Measurements from ENCODE around the gene CDRT4. TPM values are rescaled to one million over a fixed set of nuclear protein-coding genes. Genes with fewer than 3 reads are reported as not detected.

CDRT4 gene
- total RNA-seq, 2 donors from 2014 or later = 8.3 to 34.0 TPM

GRCh38 chr17:15462976-15463772 is 4.2 kb downstream of the CDRT4 start:
- peaks cover 6% of the 10 kb centered on the region for H3K36me3 Mint-ChIP-seq
- H3K27ac Mint-ChIP-seq = no peak overlapping the region
- H3K9me3 Mint-ChIP-seq = no peaks in the 10 kb centered on the region
- no peaks in the 10 kb centered on the region for H3K27me3 Mint-ChIP-seq
- DNase-seq (ENCODE audit: low spot score) = no peak
- H3K4me3 Mint-ChIP-seq = no peak overlapping the region
- ATAC-seq = no peak
- H3K4me1 Mint-ChIP-seq (ENCODE audit: low read depth in 2 of 2) = peaks cover 0 to 7% of the 10 kb centered on the region in 2 donors

- Mint-ChIP-seq H3K27me3 (no peaks in the 10 kb centered on the region), H3K4me3 (no peak overlapping the region), H3K4me1 (ENCODE audit: low read depth in 2 of 2) (peaks cover 0 to 5% of the 10 kb centered on the region in 2 donors), H3K27ac (no peak overlapping the region), H3K9me3 (no peaks in the 10 kb centered on the region), H3K36me3 (peaks cover 22% of the 10 kb centered on the region)
- DNase-seq (ENCODE audit: low spot score) (no peak), ATAC-seq (no peak)
Measured at GRCh38 chr17:15457723-15458094, 9.7 kb downstream of the CDRT4 start.

- Mint-ChIP-seq H3K27me3 (no peaks in the 10 kb centered on the region), H3K4me1 (ENCODE audit: low read depth in 2 of 2) (peaks cover 0 to 5% of the 10 kb centered on the region in 2 donors)
Measured at GRCh38 chr17:15456972-15457722, 10.3 kb downstream of the CDRT4 start.

GRCh38 chr17:15456496-15456895 is 10.9 kb downstream of the CDRT4 start:
- H3K4me3 Mint-ChIP-seq = no peak overlapping the region
- no peaks in the 10 kb centered on the region for H3K9me3 Mint-ChIP-seq
- no peak for ATAC-seq
- no peaks in the 10 kb centered on the region for H3K27me3 Mint-ChIP-seq
- peaks cover 18% of the 10 kb centered on the region for H3K36me3 Mint-ChIP-seq
- no peak overlapping the region for H3K27ac Mint-ChIP-seq
- no peak for DNase-seq (ENCODE audit: low spot score)
- H3K4me1 Mint-ChIP-seq (ENCODE audit: low read depth in 2 of 2) = peaks cover 0 to 5% of the 10 kb centered on the region in 2 donors

More at GRCh38 chr17:15456972-15457722, 10.3 kb downstream of the CDRT4 start:
- H3K27ac Mint-ChIP-seq = no peak overlapping the region
- peaks cover 18% of the 10 kb centered on the region for H3K36me3 Mint-ChIP-seq
- no peak overlapping the region for H3K4me3 Mint-ChIP-seq
- no peak for DNase-seq (ENCODE audit: low spot score)
- H3K9me3 Mint-ChIP-seq = no peaks in the 10 kb centered on the region
- no peak for ATAC-seq

- H3K27ac Mint-ChIP-seq = no peak overlapping the region
Measured at GRCh38 chr17:15454346-15454745, 13.1 kb downstream of the CDRT4 start.

GRCh38 chr17:15453782-15454181 is 13.6 kb downstream of the CDRT4 start:
- H3K4me3 Mint-ChIP-seq = no peak overlapping the region
- no peak for ATAC-seq

More at GRCh38 chr17:15454346-15454745, 13.1 kb downstream of the CDRT4 start:
- H3K4me1 Mint-ChIP-seq (ENCODE audit: low read depth in 2 of 2) = peaks cover 0 to 2% of the 10 kb centered on the region in 2 donors
- peaks cover 18% of the 10 kb centered on the region for H3K36me3 Mint-ChIP-seq
- ATAC-seq = no peak
- no peak for DNase-seq (ENCODE audit: low spot score)
- no peaks in the 10 kb centered on the region for H3K27me3 Mint-ChIP-seq
- H3K9me3 Mint-ChIP-seq = no peaks in the 10 kb centered on the region
- no peak overlapping the region for H3K4me3 Mint-ChIP-seq

GRCh38 chr17:15453246-15453645 is 14.2 kb downstream of the CDRT4 start:
- Mint-ChIP-seq H3K9me3 (no peaks in the 10 kb centered on the region), H3K4me1 (ENCODE audit: low read depth in 2 of 2) (peaks cover 0 to 2% of the 10 kb centered on the region in 2 donors), H3K27me3 (no peaks in the 10 kb centered on the region), H3K4me3 (no peak overlapping the region), H3K27ac (no peak overlapping the region), H3K36me3 (peaks cover 18% of the 10 kb centered on the region)
- DNase-seq (ENCODE audit: low spot score) = no peak
- no peak for ATAC-seq

More at GRCh38 chr17:15453782-15454181, 13.6 kb downstream of the CDRT4 start:
- no peak for DNase-seq (ENCODE audit: low spot score)
- no peaks in the 10 kb centered on the region for H3K9me3 Mint-ChIP-seq
- H3K36me3 Mint-ChIP-seq = peaks cover 18% of the 10 kb centered on the region
- H3K4me1 Mint-ChIP-seq (ENCODE audit: low read depth in 2 of 2) = peaks cover 0 to 2% of the 10 kb centered on the region in 2 donors
- H3K27me3 Mint-ChIP-seq = no peaks in the 10 kb centered on the region
- H3K27ac Mint-ChIP-seq = no peak overlapping the region

GRCh38 chr17:15452746-15453145 is 14.7 kb downstream of the CDRT4 start:
- no peak for DNase-seq (ENCODE audit: low spot score)
- Mint-ChIP-seq H3K4me3 (no peak overlapping the region), H3K27me3 (no peaks in the 10 kb centered on the region), H3K9me3 (no peaks in the 10 kb centered on the region), H3K36me3 (peaks cover 18% of the 10 kb centered on the region), H3K4me1 (ENCODE audit: low read depth in 2 of 2) (peaks cover 0 to 2% of the 10 kb centered on the region in 2 donors), H3K27ac (no peak overlapping the region)
- ATAC-seq = no peak

GRCh38 chr17:15451680-15452079 is 15.7 kb downstream of the CDRT4 start:
- no peak for DNase-seq (ENCODE audit: low spot score)
- H3K27ac Mint-ChIP-seq = no peak overlapping the region
- H3K9me3 Mint-ChIP-seq = no peaks in the 10 kb centered on the region
- no peak overlapping the region for H3K4me3 Mint-ChIP-seq
- no peak for ATAC-seq
- H3K27me3 Mint-ChIP-seq = no peaks in the 10 kb centered on the region
- H3K36me3 Mint-ChIP-seq = peaks cover 11% of the 10 kb centered on the region
- peaks cover 0 to 2% of the 10 kb centered on the region in 2 donors for H3K4me1 Mint-ChIP-seq (ENCODE audit: low read depth in 2 of 2)

GRCh38 chr17:15448580-15448956 is 18.9 kb downstream of the CDRT4 start:
- no peak for DNase-seq (ENCODE audit: low spot score)
- peak in 1 of 2 donors; percentile 27 for ATAC-seq
- Mint-ChIP-seq H3K27ac (no peak overlapping the region), H3K9me3 (no peaks in the 10 kb centered on the region), H3K36me3 (no peaks in the 10 kb centered on the region), H3K4me3 (no peak overlapping the region), H3K27me3 (no peaks in the 10 kb centered on the region), H3K4me1 (ENCODE audit: low read depth in 2 of 2) (no peaks in the 10 kb centered on the region)

- H3K27me3 Mint-ChIP-seq = no peaks in the 10 kb centered on the region
- H3K4me1 Mint-ChIP-seq (ENCODE audit: low read depth in 2 of 2) = no peaks in the 10 kb centered on the region
- H3K27ac Mint-ChIP-seq = no peak overlapping the region
- DNase-seq (ENCODE audit: low spot score) (no peak), ATAC-seq (no peak)
- H3K9me3 Mint-ChIP-seq = no peaks in the 10 kb centered on the region
- H3K4me3 Mint-ChIP-seq = no peak overlapping the region
- H3K36me3 Mint-ChIP-seq = no peaks in the 10 kb centered on the region
Measured at GRCh38 chr17:15447928-15448579, 19.4 kb downstream of the CDRT4 start.

- no peaks in the 10 kb centered on the region for H3K27me3 Mint-ChIP-seq
- no peak overlapping the region for H3K27ac Mint-ChIP-seq
- H3K9me3 Mint-ChIP-seq = no peaks in the 10 kb centered on the region
- no peaks in the 10 kb centered on the region for H3K4me1 Mint-ChIP-seq (ENCODE audit: low read depth in 2 of 2)
- H3K36me3 Mint-ChIP-seq = no peaks in the 10 kb centered on the region
- DNase-seq (ENCODE audit: low spot score) (no peak), ATAC-seq (no peak)
- H3K4me3 Mint-ChIP-seq = no peak overlapping the region
Measured at GRCh38 chr17:15446036-15446435, 21.4 kb downstream of the CDRT4 start.

- no peaks in the 10 kb centered on the region for H3K4me1 Mint-ChIP-seq (ENCODE audit: low read depth in 2 of 2)
- no peak overlapping the region for H3K4me3 Mint-ChIP-seq
- DNase-seq (ENCODE audit: low spot score) (no peak), ATAC-seq (no peak)
- peaks cover 5% of the 10 kb centered on the region for H3K36me3 Mint-ChIP-seq
- no peaks in the 10 kb centered on the region for H3K9me3 Mint-ChIP-seq
- no peak overlapping the region for H3K27ac Mint-ChIP-seq
- no peaks in the 10 kb centered on the region for H3K27me3 Mint-ChIP-seq
Measured at GRCh38 chr17:15444805-15445204, 22.6 kb downstream of the CDRT4 start.

All from natural killer cell treated with Interleukin-12 subunit alpha and Interleukin-12 subunit beta and Interleukin-15 and Interleukin-18, amount 100 ng/mL, for 72 hours (primary cell).